Activated naive CD4-positive, alpha-beta T cell treated with Interleukin-2 at 50 U/mL for 16 hours (primary cell): Measurements from ENCODE around the gene ZBED3.

ENCODE experiments used
- DNase-seq: peaks from one replicate; pipeline ENCODE4 v3.0.0-alpha.2; 2020

The ZBED3 gene

GRCh38 chr5:77076961-77077828 is 9.9 kb downstream of the ZBED3 start:
- peak; percentile 52 for DNase-seq

- no peak for DNase-seq
Observed at GRCh38 chr5:77074745-77075144, 12.3 kb downstream of the ZBED3 start.

- DNase-seq = no peak
Observed at GRCh38 chr5:77073667-77074066, 13.4 kb downstream of the ZBED3 start.

- no peak for DNase-seq
Observed at GRCh38 chr5:77066823-77067442, 20.2 kb downstream of the ZBED3 start.

GRCh38 chr5:77066184-77066583 is 20.9 kb downstream of the ZBED3 start:
- no peak for DNase-seq

- DNase-seq = no peak
Observed at GRCh38 chr5:77065256-77065655, 21.8 kb downstream of the ZBED3 start.

GRCh38 chr5:77064040-77064439 is 23.0 kb downstream of the ZBED3 start:
- no peak for DNase-seq

GRCh38 chr5:77046416-77047073 is 40.5 kb downstream of the ZBED3 start:
- DNase-seq = no peak

GRCh38 chr5:77035950-77036349 is 51.1 kb downstream of the ZBED3 start:
- no peak for DNase-seq

- no peak for DNase-seq
Observed at GRCh38 chr5:77033338-77033737, 53.7 kb downstream of the ZBED3 start.

- no peak for DNase-seq
Observed at GRCh38 chr5:77032635-77033034, 54.5 kb downstream of the ZBED3 start.

- no peak for DNase-seq
Observed at GRCh38 chr5:77031891-77032290, 55.2 kb downstream of the ZBED3 start.

- DNase-seq = peak; percentile 93
Observed at GRCh38 chr5:77030097-77031071, 56.7 kb downstream of the ZBED3 start, which contains the start of gene AGGF1. Gene AGGF1 (plus strand): TSS chr5:77030404. CDS start chr5:77030767, 363 bp downstream.

- DNase-seq = no peak
Observed at GRCh38 chr5:77029376-77029885, 57.7 kb downstream of the ZBED3 start.

- DNase-seq = no peak
Observed at GRCh38 chr5:77028631-77029375, 58.3 kb downstream of the ZBED3 start.

GRCh38 chr5:77024490-77024889 is 62.6 kb downstream of the ZBED3 start:
- no peak for DNase-seq

GRCh38 chr5:77022511-77023417 is 64.3 kb downstream of the ZBED3 start:
- DNase-seq = no peak
